HepG2 (cell line): Measurements from ENCODE around the gene DNASE1. TPM values are rescaled to one million over a fixed set of nuclear protein-coding genes. Genes with fewer than 3 reads are reported as not detected.

ENCODE experiments used
- AGO1 ChIP-seq: fragments of 200-400 bp; formaldehyde crosslinking; IDR thresholded peaks from 2 replicates; pipeline ENCODE4 v1.6.1; 2017; ENCODE audit warnings: mild to moderate bottlenecking, low read depth, low read length, moderate library complexity; ENCODE audit not compliant: poor library complexity, severe bottlenecking
- ATM ChIP-seq: fragments of 450-650 bp; IDR thresholded peaks from 2 replicates; pipeline ENCODE4 v1.7.1; 2017; ENCODE audit warnings: mild to moderate bottlenecking, borderline replicate concordance
- CBX2 ChIP-seq, 2 experiments: fragments of 200-600 bp in 1 of 2; sonication (generic); formaldehyde crosslinking in 1 of 2; IDR thresholded peaks; 2 replicates each; pipeline versions ENCODE4 v1.7.0 to v1.8.1; 2018 to 2022; ENCODE audit warnings: low read depth in 2 of 2, low read length in 1 of 2, mild to moderate bottlenecking in 1 of 2, missing genetic modification reagents in 1 of 2
- CEBPB ChIP-seq: IDR thresholded peaks from 2 replicates; pipeline ENCODE4 v1.6.1; 2011; ENCODE audit warnings: low read depth, low read length, improper control_type of control experiment, borderline replicate concordance
- CENPT ChIP-seq: sonication (generic); formaldehyde crosslinking; IDR thresholded peaks from 2 replicates; pipeline ENCODE4 v1.8.0; 2022; ENCODE audit warnings: low read depth, mild to moderate bottlenecking, moderate library complexity, missing genetic modification reagents
- CREB1 ChIP-seq, 2 experiments: fragments of 450-650 bp in 1 of 2; IDR thresholded peaks; 2 replicates each; pipeline ENCODE4 v1.6.1; 2016 to 2017; ENCODE audit warnings: control low read depth in 1 of 2, mild to moderate bottlenecking in 1 of 2, missing compliant biosample characterization in 1 of 2, missing genetic modification characterization in 1 of 2
- CSRNP2 ChIP-seq: sonication (generic); formaldehyde crosslinking; conservative IDR thresholded peaks from 2 replicates; pipeline ENCODE4 v1.8.0; 2022; ENCODE audit warnings: low read depth, missing genetic modification reagents
- DBP ChIP-seq: sonication (generic); formaldehyde crosslinking; IDR thresholded peaks from 2 replicates; pipeline ENCODE4 v1.4.0; 2020; ENCODE audit warnings: missing genetic modification reagents; ENCODE audit errors: not compliant biosample characterization
- FOSL2 ChIP-seq: sonication (generic); formaldehyde crosslinking; IDR thresholded peaks from 2 replicates; pipeline ENCODE4 v1.4.0; 2020; ENCODE audit warnings: missing genetic modification reagents
- HOXD1 ChIP-seq: sonication (generic); formaldehyde crosslinking; IDR thresholded peaks from 2 replicates; pipeline ENCODE4 v1.5.0; 2020; ENCODE audit warnings: missing genetic modification reagents
- IRF1 ChIP-seq: sonication (generic); formaldehyde crosslinking; IDR thresholded peaks from 2 replicates; pipeline ENCODE4 v1.4.0; 2020; ENCODE audit warnings: low read depth, mild to moderate bottlenecking, missing genetic modification reagents
- KLF15 ChIP-seq: sonication (generic); formaldehyde crosslinking; IDR thresholded peaks from 2 replicates; pipeline ENCODE4 v1.8.1; 2023; ENCODE audit warnings: borderline replicate concordance, mild to moderate bottlenecking, inconsistent platforms, missing genetic modification reagents, mixed read lengths
- MED13 ChIP-seq: sonication (generic); formaldehyde crosslinking; IDR thresholded peaks from 2 replicates; pipeline ENCODE4 v1.5.0; 2020; ENCODE audit warnings: missing genetic modification reagents
- TBP ChIP-seq: sonication (generic); formaldehyde crosslinking; IDR thresholded peaks from 2 replicates; pipeline ENCODE4 v1.5.0; 2020; ENCODE audit warnings: missing genetic modification reagents
- ZFY ChIP-seq: sonication (generic); formaldehyde crosslinking; IDR thresholded peaks from 2 replicates; pipeline ENCODE4 v1.4.0; 2020; ENCODE audit warnings: missing genetic modification reagents
- ZNF256 ChIP-seq: sonication (generic); formaldehyde crosslinking; conservative IDR thresholded peaks from 2 replicates; pipeline ENCODE4 v1.4.0; 2020; ENCODE audit warnings: missing genetic modification reagents
- ZNF646 ChIP-seq: sonication (generic); formaldehyde crosslinking; IDR thresholded peaks from 2 replicates; pipeline ENCODE4 v1.9.0; 2021; ENCODE audit warnings: mild to moderate bottlenecking, missing genetic modification reagents
- ZNF691 ChIP-seq: sonication (generic); formaldehyde crosslinking; IDR thresholded peaks from 2 replicates; pipeline ENCODE4 v1.4.0; 2020; ENCODE audit warnings: missing genetic modification reagents, low read depth, mild to moderate bottlenecking, borderline replicate concordance
- ZNF747 ChIP-seq: sonication (generic); formaldehyde crosslinking; IDR thresholded peaks from 2 replicates; pipeline ENCODE4 v1.8.1; 2023; ENCODE audit warnings: missing genetic modification reagents, mild to moderate bottlenecking, borderline replicate concordance
- polyA plus RNA-seq, 8 experiments: library from polyadenylated mRNA; depleted of rRNA in 3 of 8; stranded (reverse) in 7 of 8; unstranded in 1 of 8; fragments of >200 nt; fragmentation: Illumina TruSeq in 4 of 8; extraction: Trizol in 4 of 8; gene quantifications; 2 replicates each; pipeline versions ENCODE4 v1.2.1 to v1.2.3, GENCODE V29; 2011 to 2016; ENCODE audit warnings: low read depth in 4 of 8, missing spikeins in 1 of 8, mixed read lengths in 1 of 8; ENCODE audit not compliant: insufficient read depth in 1 of 8
- total RNA-seq, 5 experiments: library from RNA; depleted of rRNA; stranded (reverse); fragments of >200 nt; fragmentation: Illumina TruSeq; extraction: Trizol; gene quantifications; 2 replicates each; pipeline ENCODE4 v1.2.3, GENCODE V29; 2016; ENCODE audit warnings: low read depth in 1 of 5

Gene DNASE1
- total and polyA plus RNA-seq, 2 of the 13 experiments (the other 11 are each of a cell fraction or from before 2014, with no cell fraction given), result 7.1 to 11.1 TPM

GRCh38 chr16:3690470-3690928 is 36.0 kb downstream of the DNASE1 start (continued):
- TF ChIP-seq CSRNP2 (CRISPR knock-in tag), result no peak
- no peak for TF ChIP-seq MED13 (CRISPR knock-in tag)
- no peak for TF ChIP-seq KLF15 (CRISPR knock-in tag)
- no peak for TF ChIP-seq CBX2 (IDR thresholded peaks at IDR 0.05; ENCODE audit: low read depth, low read length)
- TF ChIP-seq CBX2 (CRISPR knock-in tag; IDR thresholded peaks at IDR 0.05; ENCODE audit: low read depth), result no peak
- no peak for TF ChIP-seq CENPT (CRISPR knock-in tag)
- TF ChIP-seq IRF1 (CRISPR knock-in tag), result no peak
- TF ChIP-seq AGO1, result no peak
- no peak for TF ChIP-seq ZNF747 (CRISPR knock-in tag)
- TF ChIP-seq TBP (CRISPR knock-in tag), result no peak
- peak; percentile 16; the same call in 1 of the 2 replicates for TF ChIP-seq ZFY
- peak; percentile 49 for TF ChIP-seq DBP (CRISPR knock-in tag)
- TF ChIP-seq ATM, result no peak
- no peak for TF ChIP-seq ZNF646 (CRISPR knock-in tag)
- no peak for TF ChIP-seq CREB1 (IDR thresholded peaks at IDR 0.05)
- TF ChIP-seq CREB1 (CRISPR knock-in tag; IDR thresholded peaks at IDR 0.05), result no peak
- TF ChIP-seq ZNF691 (CRISPR knock-in tag), result peak; percentile 52; the same call in 1 of the 2 replicates
- peak; percentile 79 for TF ChIP-seq FOSL2
- no peak for TF ChIP-seq ZNF256 (CRISPR knock-in tag)
- peak; percentile 56; the same call in 1 of the 2 replicates for TF ChIP-seq HOXD1 (CRISPR knock-in tag)
- no peak for TF ChIP-seq CEBPB
